Neutrophil (primary cell): ENCODE measurements around the gene TIMM13.

Source experiments
- H3K27ac ChIP-seq: fragments of 200-600 bp; sonication (generic); 2 replicates; pipeline ENCODE4 v1.5.1; 2016; ENCODE audit warnings: mild to moderate bottlenecking, moderate library complexity
- H3K27me3 ChIP-seq: fragments of 200-600 bp; sonication (generic); 2 replicates; pipeline ENCODE4 v1.6.0; 2016; ENCODE audit warnings: mild to moderate bottlenecking
- H3K36me3 ChIP-seq: fragments of 200-600 bp; sonication (generic); 2 replicates; pipeline ENCODE4 v1.5.1; 2017
- H3K4me1 ChIP-seq, 2 experiments: fragments of 200-600 bp in 1 of 2; sonication (generic) in 1 of 2; 1 replicate in 1 of 2; 2 replicates in 1 of 2; pipeline versions ENCODE4 v1.5.1 to v1.6.1; 2013 to 2016; ENCODE audit warnings: low read depth in 1 of 2, low read length in 1 of 2, mild to moderate bottlenecking in 1 of 2, moderate library complexity in 1 of 2; ENCODE audit not compliant: control insufficient read depth in 1 of 2, insufficient read depth in 1 of 2
- H3K4me3 ChIP-seq, 2 experiments: fragments of 200-600 bp in 1 of 2; sonication (generic) in 1 of 2; 1 replicate in 1 of 2; 2 replicates in 1 of 2; pipeline ENCODE4 v1.5.1; 2013 to 2016; ENCODE audit warnings: low read depth in 1 of 2, low read length in 1 of 2, mild to moderate bottlenecking in 1 of 2, moderate library complexity in 1 of 2
- H3K9me3 ChIP-seq: fragments of 200-600 bp; sonication (generic); 2 replicates; pipeline ENCODE4 v1.5.1; 2016
- CTCF ChIP-seq: fragments of 200-600 bp; sonication (generic); IDR thresholded peaks from 2 replicates; pipeline ENCODE4 v1.5.1; 2016; ENCODE audit warnings: antibody characterized with exemption

The TIMM13 gene

GRCh38 chr19:2412449-2412848 lies 14.9 kb downstream of the TIMM13 start:
- Histone ChIP-seq H3K27ac (no peak overlapping the region), H3K9me3 (no peaks in the 10 kb centered on the region), H3K4me3 (no peak overlapping the region), H3K36me3 (no peaks in the 10 kb centered on the region), H3K4me1 (peaks cover 8 to 9% of the 10 kb centered on the region in 2 experiments), H3K27me3 (no peaks in the 10 kb centered on the region)
- TF ChIP-seq CTCF: no peak

- Histone ChIP-seq H3K9me3 (no peaks in the 10 kb centered on the region), H3K27me3 (no peaks in the 10 kb centered on the region), H3K4me3 (no peak overlapping the region), H3K27ac (no peak overlapping the region), H3K4me1 (peaks cover 6 to 8% of the 10 kb centered on the region in 2 experiments), H3K36me3 (no peaks in the 10 kb centered on the region)
- no peak for TF ChIP-seq CTCF
Measured at GRCh38 chr19:2411709-2412108, 15.7 kb downstream of the TIMM13 start.

- H3K4me1 ChIP-seq: no peaks in the 10 kb centered on the region
- no peak overlapping the region for H3K4me3 ChIP-seq
- no peak for TF ChIP-seq CTCF
- no peak overlapping the region for H3K27ac ChIP-seq
- no peaks in the 10 kb centered on the region for H3K9me3 ChIP-seq
- H3K27me3 ChIP-seq: no peaks in the 10 kb centered on the region
- H3K36me3 ChIP-seq: no peaks in the 10 kb centered on the region
Measured at GRCh38 chr19:2410023-2410422, 17.4 kb downstream of the TIMM13 start.

GRCh38 chr19:2409352-2409912 lies 18.0 kb downstream of the TIMM13 start:
- TF ChIP-seq CTCF: no peak
- no peaks in the 10 kb centered on the region for H3K4me1 ChIP-seq
- no peak overlapping the region for H3K4me3 ChIP-seq

GRCh38 chr19:2408247-2408646 lies 19.1 kb downstream of the TIMM13 start:
- Histone ChIP-seq H3K4me1 (no peaks in the 10 kb centered on the region), H3K9me3 (no peaks in the 10 kb centered on the region), H3K27me3 (no peaks in the 10 kb centered on the region), H3K27ac (no peak overlapping the region), H3K36me3 (no peaks in the 10 kb centered on the region), H3K4me3 (no peak overlapping the region)
- no peak for TF ChIP-seq CTCF

More at GRCh38 chr19:2409352-2409912, 18.0 kb downstream of the TIMM13 start:
- H3K36me3 ChIP-seq: no peaks in the 10 kb centered on the region
- no peak overlapping the region for H3K27ac ChIP-seq
- no peaks in the 10 kb centered on the region for H3K27me3 ChIP-seq
- no peaks in the 10 kb centered on the region for H3K9me3 ChIP-seq

- no peak overlapping the region for H3K27ac ChIP-seq
- no peaks in the 10 kb centered on the region for H3K36me3 ChIP-seq
- no peak for TF ChIP-seq CTCF
- peaks cover 6 to 10% of the 10 kb centered on the region in 2 experiments for H3K4me1 ChIP-seq
- no peaks in the 10 kb centered on the region for H3K9me3 ChIP-seq
- no peaks in the 10 kb centered on the region for H3K27me3 ChIP-seq
- no peak overlapping the region for H3K4me3 ChIP-seq
Measured at GRCh38 chr19:2399582-2399981, 27.8 kb downstream of the TIMM13 start.
